Fibroblast of upper back skin (primary cell): ENCODE results near the gene RIT1.

Experiments used
- DNase-seq: peaks from one replicate; pipeline ENCODE4 v3.0.0-alpha.2; 2013

The RIT1 gene

GRCh38 chr1:155850345-155850744 is 60.8 kb downstream of the RIT1 start:
- no peak for DNase-seq

- no peak for DNase-seq
Measured at GRCh38 chr1:155847823-155848529, 63.2 kb downstream of the RIT1 start.
